WTC11 (cell line): ENCODE data around the gene NKX2-3. TPM values are rescaled to one million over a fixed set of nuclear protein-coding genes. Genes with fewer than 3 reads are reported as not detected.
A peak's percentile ranks its signal among the peaks of the same experiment; 100 is the strongest.

Source experiments
- ATAC-seq: fragments of 200-7000 bp; cut with Tn5 transposase; 2 replicates; pipeline ENCODE4 v1.10.0; 2021; ENCODE audit warnings: mild to moderate bottlenecking, moderate library complexity
- CTCF ChIA-PET: fragments of 300-600 bp; sonication (Branson Sonifier 250); formaldehyde crosslinking; loops from one replicate; lab custom pipeline; 2021; ENCODE audit warnings: antibody characterized with exemption; lab: Charles Lee
- POLR2A ChIA-PET: fragments of 350-600 bp; sonication (Branson Sonifier 250); formaldehyde crosslinking; loops from one replicate; lab custom pipeline; 2021; ENCODE audit warnings: antibody characterized with exemption; lab: Charles Lee
- DNase-seq: peaks from one replicate; pipeline ENCODE4 v3.0.0; 2021; ENCODE audit warnings: low spot score
- H3K27ac Mint-ChIP-seq: 2 replicates; pipeline ENCODE4 v1.8.0; 2021; ENCODE audit warnings: mixed read lengths
- H3K27me3 Mint-ChIP-seq: 2 replicates; pipeline ENCODE4 v1.8.0; 2021; ENCODE audit warnings: low read depth, mild to moderate bottlenecking, moderate library complexity, mixed read lengths
- H3K36me3 Mint-ChIP-seq: 2 replicates; pipeline ENCODE4 v1.8.0; 2021; ENCODE audit warnings: mixed read lengths
- H3K4me1 Mint-ChIP-seq: 2 replicates; pipeline ENCODE4 v1.8.0; 2022; ENCODE audit warnings: mixed read lengths
- H3K4me3 Mint-ChIP-seq: 2 replicates; pipeline ENCODE4 v1.8.0; 2021; ENCODE audit warnings: mild to moderate bottlenecking, moderate library complexity, mixed read lengths
- H3K9me3 Mint-ChIP-seq: 2 replicates; pipeline ENCODE4 v1.8.0; 2021; ENCODE audit warnings: mixed read lengths
- FOXP1 ChIP-seq: sonication (generic); formaldehyde crosslinking; IDR thresholded peaks from 2 replicates; pipeline ENCODE4 v1.8.0; 2022; ENCODE audit warnings: missing genetic modification reagents, mild to moderate bottlenecking, moderate library complexity, borderline replicate concordance
- PRRX2 ChIP-seq: fragments of 250-450 bp; sonication (Bioruptor Pico); IDR thresholded peaks from 2 replicates; pipeline ENCODE4 v1.8.0; 2021; ENCODE audit warnings: mild to moderate bottlenecking
- SMAD3 ChIP-seq: sonication (generic); formaldehyde crosslinking; IDR thresholded peaks from 2 replicates; pipeline ENCODE4 v1.8.0; 2022; ENCODE audit warnings: missing genetic modification reagents, mild to moderate bottlenecking, borderline replicate concordance
- ZNF219 ChIP-seq: sonication (generic); formaldehyde crosslinking; IDR thresholded peaks from 2 replicates; pipeline ENCODE4 v1.8.0; 2023; ENCODE audit warnings: missing genetic modification reagents, mild to moderate bottlenecking, borderline replicate concordance
- total RNA-seq: library from RNA; stranded (reverse); gene quantifications from 3 replicates; pipeline ENCODE4 v1.2.3, GENCODE V29; 2021
- TF ChIP-seq, protein P1 (sequence below): sonication (generic); formaldehyde crosslinking; IDR thresholded peaks from 2 replicates; pipeline ENCODE4 v1.8.1; 2022; ENCODE audit warnings: missing genetic modification reagents, borderline replicate concordance
- TF ChIP-seq, protein P2 (sequence below): sonication (generic); formaldehyde crosslinking; IDR thresholded peaks from 2 replicates; pipeline ENCODE4 v1.8.0; 2022; ENCODE audit warnings: missing genetic modification reagents
- TF ChIP-seq, protein P3 (sequence below): sonication (generic); formaldehyde crosslinking; IDR thresholded peaks from 2 replicates; pipeline ENCODE4 v1.8.1; 2022; ENCODE audit warnings: low read depth, missing genetic modification reagents, borderline replicate concordance
- TF ChIP-seq, protein P4 (sequence below): sonication (generic); formaldehyde crosslinking; IDR thresholded peaks from 2 replicates; pipeline ENCODE4 v1.8.0; 2022; ENCODE audit warnings: mild to moderate bottlenecking, missing genetic modification reagents
- TF ChIP-seq, protein P5 (sequence below): sonication (generic); formaldehyde crosslinking; IDR thresholded peaks from 2 replicates; pipeline ENCODE4 v1.8.0; 2023; ENCODE audit warnings: missing genetic modification reagents

NKX2-3 gene
- total RNA-seq, 1 experiment from 2014 or later = not detected

DNA sequence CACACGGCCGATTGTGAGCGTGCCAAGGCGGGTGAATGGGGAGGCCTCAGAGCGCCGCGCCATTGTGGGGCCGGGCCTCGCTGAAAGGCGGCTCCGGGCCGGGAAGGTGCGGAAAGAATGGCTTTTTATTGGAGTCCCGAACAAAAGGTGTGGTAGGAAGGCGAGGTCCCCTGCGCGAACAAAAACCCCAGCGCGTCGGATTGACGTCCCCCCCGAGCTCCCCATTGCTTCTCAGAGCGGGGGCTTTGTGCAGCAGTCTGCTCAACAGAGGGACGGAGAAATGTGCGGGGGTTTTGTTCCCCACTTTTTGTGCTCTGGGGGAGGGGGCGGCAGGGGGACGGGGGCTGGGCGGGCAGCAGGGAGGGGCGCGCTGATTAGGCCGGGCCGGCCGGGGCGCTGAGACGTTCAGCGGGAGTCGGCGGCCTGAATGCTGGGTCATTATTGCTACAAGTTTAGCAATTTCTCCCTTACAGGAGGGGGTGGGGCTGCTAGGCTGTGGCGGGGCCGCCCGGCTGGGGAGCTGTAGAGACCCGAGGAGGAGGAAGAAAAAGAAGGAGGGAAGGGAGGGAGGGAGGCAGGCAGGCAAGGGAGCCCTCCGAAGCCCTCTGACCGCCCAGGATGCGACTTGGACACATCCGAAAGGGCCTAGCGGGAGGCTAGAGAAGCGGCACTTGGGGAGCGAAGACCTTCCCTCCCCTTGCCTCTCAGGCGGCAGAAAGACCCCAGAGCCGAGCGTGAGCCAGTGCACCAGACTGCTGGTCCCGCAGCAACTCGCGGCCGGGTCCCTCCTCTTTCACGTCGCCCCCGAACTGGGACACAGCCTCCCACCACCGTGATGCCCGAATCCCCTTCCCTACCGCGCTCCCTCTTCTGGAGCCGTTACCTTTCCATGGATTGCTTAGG, 4.6 kb downstream of the NKX2-3 start:
- ChIA-PET CTCF (interaction anchor here (2.1 to 2.9 kb wide), 2 partner anchors 15 to 101 kb away, joined by 13 to 17 read pairs; no protein-coding TSS in a partner anchor), POLR2A (no interaction called here)
- no peaks in the 10 kb centered on the region for H3K9me3 Mint-ChIP-seq
- peak overlapping the region; percentile 62 for H3K4me3 Mint-ChIP-seq
- H3K4me1 Mint-ChIP-seq = peaks cover 57% of the 10 kb centered on the region
- TF ChIP-seq, protein P1, sequence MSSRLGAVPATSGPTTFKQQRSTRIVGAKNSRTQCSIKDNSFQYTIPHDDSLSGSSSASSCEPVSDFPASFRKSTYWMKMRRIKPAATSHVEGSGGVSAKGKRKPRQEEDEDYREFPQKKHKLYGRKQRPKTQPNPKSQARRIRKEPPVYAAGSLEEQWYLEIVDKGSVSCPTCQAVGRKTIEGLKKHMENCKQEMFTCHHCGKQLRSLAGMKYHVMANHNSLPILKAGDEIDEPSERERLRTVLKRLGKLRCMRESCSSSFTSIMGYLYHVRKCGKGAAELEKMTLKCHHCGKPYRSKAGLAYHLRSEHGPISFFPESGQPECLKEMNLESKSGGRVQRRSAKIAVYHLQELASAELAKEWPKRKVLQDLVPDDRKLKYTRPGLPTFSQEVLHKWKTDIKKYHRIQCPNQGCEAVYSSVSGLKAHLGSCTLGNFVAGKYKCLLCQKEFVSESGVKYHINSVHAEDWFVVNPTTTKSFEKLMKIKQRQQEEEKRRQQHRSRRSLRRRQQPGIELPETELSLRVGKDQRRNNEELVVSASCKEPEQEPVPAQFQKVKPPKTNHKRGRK (CRISPR knock-in tag) = no peak
- TF ChIP-seq ZNF219 (CRISPR knock-in tag) = no peak
- TF ChIP-seq, protein P2, sequence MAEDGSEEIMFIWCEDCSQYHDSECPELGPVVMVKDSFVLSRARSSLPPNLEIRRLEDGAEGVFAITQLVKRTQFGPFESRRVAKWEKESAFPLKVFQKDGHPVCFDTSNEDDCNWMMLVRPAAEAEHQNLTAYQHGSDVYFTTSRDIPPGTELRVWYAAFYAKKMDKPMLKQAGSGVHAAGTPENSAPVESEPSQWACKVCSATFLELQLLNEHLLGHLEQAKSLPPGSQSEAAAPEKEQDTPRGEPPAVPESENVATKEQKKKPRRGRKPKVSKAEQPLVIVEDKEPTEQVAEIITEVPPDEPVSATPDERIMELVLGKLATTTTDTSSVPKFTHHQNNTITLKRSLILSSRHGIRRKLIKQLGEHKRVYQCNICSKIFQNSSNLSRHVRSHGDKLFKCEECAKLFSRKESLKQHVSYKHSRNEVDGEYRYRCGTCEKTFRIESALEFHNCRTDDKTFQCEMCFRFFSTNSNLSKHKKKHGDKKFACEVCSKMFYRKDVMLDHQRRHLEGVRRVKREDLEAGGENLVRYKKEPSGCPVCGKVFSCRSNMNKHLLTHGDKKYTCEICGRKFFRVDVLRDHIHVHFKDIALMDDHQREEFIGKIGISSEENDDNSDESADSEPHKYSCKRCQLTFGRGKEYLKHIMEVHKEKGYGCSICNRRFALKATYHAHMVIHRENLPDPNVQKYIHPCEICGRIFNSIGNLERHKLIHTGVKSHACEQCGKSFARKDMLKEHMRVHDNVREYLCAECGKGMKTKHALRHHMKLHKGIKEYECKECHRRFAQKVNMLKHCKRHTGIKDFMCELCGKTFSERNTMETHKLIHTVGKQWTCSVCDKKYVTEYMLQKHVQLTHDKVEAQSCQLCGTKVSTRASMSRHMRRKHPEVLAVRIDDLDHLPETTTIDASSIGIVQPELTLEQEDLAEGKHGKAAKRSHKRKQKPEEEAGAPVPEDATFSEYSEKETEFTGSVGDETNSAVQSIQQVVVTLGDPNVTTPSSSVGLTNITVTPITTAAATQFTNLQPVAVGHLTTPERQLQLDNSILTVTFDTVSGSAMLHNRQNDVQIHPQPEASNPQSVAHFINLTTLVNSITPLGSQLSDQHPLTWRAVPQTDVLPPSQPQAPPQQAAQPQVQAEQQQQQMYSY (CRISPR knock-in tag) = peak; percentile 61
- H3K36me3 Mint-ChIP-seq = no peaks in the 10 kb centered on the region
- DNase-seq (peak; percentile 59), ATAC-seq (peak; percentile 12)
- peaks cover 100% of the 10 kb centered on the region for H3K27me3 Mint-ChIP-seq
- H3K27ac Mint-ChIP-seq = no peak overlapping the region

DNA sequence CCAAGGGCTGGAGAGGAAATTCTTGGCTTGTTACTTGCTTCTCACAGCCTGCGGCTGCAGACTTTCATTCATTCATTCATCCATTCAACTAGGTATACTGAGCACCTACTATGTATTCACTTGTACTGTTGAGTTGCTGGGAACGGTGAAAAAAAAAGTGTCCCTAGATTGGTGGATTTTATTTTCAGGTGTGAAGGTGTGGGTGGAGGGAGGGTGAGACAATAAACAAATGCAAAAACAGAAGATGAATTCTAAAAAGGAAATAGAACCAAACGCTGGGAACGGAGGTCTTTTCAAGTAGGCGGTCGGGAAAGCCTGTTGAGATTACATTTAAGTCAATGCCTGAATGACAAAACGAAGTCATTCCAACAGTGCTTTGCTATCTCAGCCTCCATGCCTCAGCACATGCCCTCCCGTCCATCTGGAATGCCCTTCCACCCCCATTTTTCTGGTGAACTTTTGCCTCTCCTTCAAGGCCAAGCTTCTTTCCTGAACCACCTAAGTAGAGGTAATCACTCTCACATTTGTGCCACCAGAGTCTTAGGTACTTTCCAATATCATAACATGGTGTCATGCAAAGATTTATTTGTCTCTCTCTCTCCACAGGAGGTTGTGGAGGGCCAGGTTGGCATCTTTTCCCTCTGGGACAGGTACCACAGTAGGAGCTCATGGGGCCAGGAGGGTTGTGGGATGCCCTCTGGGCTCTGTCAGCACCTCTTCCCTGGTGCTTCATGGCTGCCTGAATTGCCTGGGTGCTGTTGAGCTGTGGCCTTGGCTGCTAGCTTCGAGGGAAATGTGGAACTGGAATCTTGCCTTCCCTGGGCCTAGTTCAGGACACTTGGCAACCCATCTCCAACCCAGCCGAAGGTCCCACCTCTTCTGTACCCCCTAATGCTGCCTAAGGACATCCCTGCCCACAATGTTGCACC, 5.5 kb downstream of the NKX2-3 start:
- CTCF ChIA-PET = interaction anchor here (0.7 to 1.8 kb wide), 4 partner anchors 14 to 103 kb away, joined by 3 to 5 read pairs (median 3); no protein-coding TSS in a partner anchor
- Mint-ChIP-seq H3K4me1 (peaks cover 48% of the 10 kb centered on the region), H3K4me3 (peak overlapping the region; percentile 58), H3K27ac (no peak overlapping the region), H3K27me3 (peaks cover 100% of the 10 kb centered on the region), H3K9me3 (no peaks in the 10 kb centered on the region), H3K36me3 (no peaks in the 10 kb centered on the region)
- TF ChIP-seq PRRX2 = no peak
- TF ChIP-seq, protein P3, sequence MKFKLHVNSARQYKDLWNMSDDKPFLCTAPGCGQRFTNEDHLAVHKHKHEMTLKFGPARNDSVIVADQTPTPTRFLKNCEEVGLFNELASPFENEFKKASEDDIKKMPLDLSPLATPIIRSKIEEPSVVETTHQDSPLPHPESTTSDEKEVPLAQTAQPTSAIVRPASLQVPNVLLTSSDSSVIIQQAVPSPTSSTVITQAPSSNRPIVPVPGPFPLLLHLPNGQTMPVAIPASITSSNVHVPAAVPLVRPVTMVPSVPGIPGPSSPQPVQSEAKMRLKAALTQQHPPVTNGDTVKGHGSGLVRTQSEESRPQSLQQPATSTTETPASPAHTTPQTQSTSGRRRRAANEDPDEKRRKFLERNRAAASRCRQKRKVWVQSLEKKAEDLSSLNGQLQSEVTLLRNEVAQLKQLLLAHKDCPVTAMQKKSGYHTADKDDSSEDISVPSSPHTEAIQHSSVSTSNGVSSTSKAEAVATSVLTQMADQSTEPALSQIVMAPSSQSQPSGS = no peak
- TF ChIP-seq, protein P4, sequence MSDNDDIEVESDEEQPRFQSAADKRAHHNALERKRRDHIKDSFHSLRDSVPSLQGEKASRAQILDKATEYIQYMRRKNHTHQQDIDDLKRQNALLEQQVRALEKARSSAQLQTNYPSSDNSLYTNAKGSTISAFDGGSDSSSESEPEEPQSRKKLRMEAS = no peak
- TF ChIP-seq FOXP1 = no peak
- TF ChIP-seq, protein P2 (CRISPR knock-in tag) = peak; percentile 78
- TF ChIP-seq, protein P5, sequence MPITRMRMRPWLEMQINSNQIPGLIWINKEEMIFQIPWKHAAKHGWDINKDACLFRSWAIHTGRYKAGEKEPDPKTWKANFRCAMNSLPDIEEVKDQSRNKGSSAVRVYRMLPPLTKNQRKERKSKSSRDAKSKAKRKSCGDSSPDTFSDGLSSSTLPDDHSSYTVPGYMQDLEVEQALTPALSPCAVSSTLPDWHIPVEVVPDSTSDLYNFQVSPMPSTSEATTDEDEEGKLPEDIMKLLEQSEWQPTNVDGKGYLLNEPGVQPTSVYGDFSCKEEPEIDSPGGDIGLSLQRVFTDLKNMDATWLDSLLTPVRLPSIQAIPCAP (CRISPR knock-in tag) = no peak
- TF ChIP-seq SMAD3 = no peak
- ATAC-seq (no peak), DNase-seq (no peak)
- POLR2A ChIA-PET = no interaction called here
